ENCODE results near the gene LRFN2.

Gene LRFN2

GRCh38 chr6:40474937-40475336 is 112.2 kb downstream of the LRFN2 start:
- DNase-seq (ENCODE audit: low read depth), result no peak

GRCh38 chr6:40473026-40473425 is 114.1 kb downstream of the LRFN2 start:
- no peak for DNase-seq (ENCODE audit: low read depth)

- no peak for DNase-seq (ENCODE audit: low read depth)
Observed at GRCh38 chr6:40472353-40472752, 114.8 kb downstream of the LRFN2 start.

GRCh38 chr6:40471243-40471642 is 115.9 kb downstream of the LRFN2 start:
- no peak for DNase-seq (ENCODE audit: low read depth)

- DNase-seq (ENCODE audit: low read depth), result no peak
Observed at GRCh38 chr6:40469323-40469722, 117.8 kb downstream of the LRFN2 start.

- DNase-seq (ENCODE audit: low read depth), result no peak
Observed at GRCh38 chr6:40466986-40467539, 120.1 kb downstream of the LRFN2 start.

- no peak for DNase-seq (ENCODE audit: low read depth)
Observed at GRCh38 chr6:40461643-40462042, 125.5 kb downstream of the LRFN2 start.

GRCh38 chr6:40460380-40460779 is 126.8 kb downstream of the LRFN2 start:
- DNase-seq (ENCODE audit: low read depth), result no peak

GRCh38 chr6:40457261-40457660 is 129.9 kb downstream of the LRFN2 start:
- DNase-seq (ENCODE audit: low read depth), result no peak

- no peak for DNase-seq (ENCODE audit: low read depth)
Observed at GRCh38 chr6:40456390-40457013, 130.7 kb downstream of the LRFN2 start.

- DNase-seq (ENCODE audit: low read depth), result no peak
Observed at GRCh38 chr6:40455686-40456389, 131.3 kb downstream of the LRFN2 start.

GRCh38 chr6:40450483-40450882 is 136.7 kb downstream of the LRFN2 start:
- DNase-seq (ENCODE audit: low read depth), result no peak

- no peak for DNase-seq (ENCODE audit: low read depth)
Observed at GRCh38 chr6:40444811-40445210, 142.4 kb downstream of the LRFN2 start.

GRCh38 chr6:40444312-40444711 is 142.9 kb downstream of the LRFN2 start:
- no peak for DNase-seq (ENCODE audit: low read depth)

GRCh38 chr6:40443842-40444241 is 143.3 kb downstream of the LRFN2 start:
- DNase-seq (ENCODE audit: low read depth), result no peak

- no peak for DNase-seq (ENCODE audit: low read depth)
Observed at GRCh38 chr6:40442591-40442990, 144.6 kb downstream of the LRFN2 start.

GRCh38 chr6:40441150-40441549 is 146.0 kb downstream of the LRFN2 start:
- no peak for DNase-seq (ENCODE audit: low read depth)

GRCh38 chr6:40440053-40440452 is 147.1 kb downstream of the LRFN2 start:
- no peak for DNase-seq (ENCODE audit: low read depth)

GRCh38 chr6:40439026-40439800 is 148.0 kb downstream of the LRFN2 start:
- no peak for DNase-seq (ENCODE audit: low read depth)

GRCh38 chr6:40438246-40438887 is 148.8 kb downstream of the LRFN2 start:
- DNase-seq (ENCODE audit: low read depth), result no peak

GRCh38 chr6:40437631-40438030 is 149.5 kb downstream of the LRFN2 start:
- no peak for DNase-seq (ENCODE audit: low read depth)

Measured in HS-27A (cell line).